ENCODE data around the gene DNMT3A. TPM values are rescaled to one million over a fixed set of nuclear protein-coding genes. Genes with fewer than 3 reads are reported as not detected.

Gene DNMT3A
- total RNA-seq, 1 donor from 2014 or later, result 80.2 TPM

DNA sequence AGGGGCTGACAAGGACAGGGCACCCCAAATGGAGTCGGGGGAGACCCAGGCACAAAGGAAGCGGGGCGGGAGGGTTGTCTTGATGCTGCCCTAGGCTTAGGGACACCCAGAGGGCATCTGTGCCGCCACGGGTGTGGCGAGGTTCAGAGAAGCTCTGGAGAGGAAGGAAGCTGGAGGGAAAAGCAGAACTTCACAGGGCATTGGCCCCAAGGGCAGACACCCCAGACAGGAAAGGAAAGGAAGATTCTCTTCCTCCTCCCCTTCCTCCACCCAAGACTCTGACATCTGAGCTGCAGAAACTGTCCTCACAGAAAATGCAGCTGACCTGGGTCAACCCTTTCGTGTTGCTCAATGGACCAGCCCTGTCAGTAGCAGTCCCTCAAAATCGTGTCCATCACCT lies 25.6 kb downstream of the DNMT3A start:
- no peak overlapping the region for H3K4me3 Mint-ChIP-seq (ENCODE audit: unreplicated experiment)
- TF ChIP-seq, protein P1, sequence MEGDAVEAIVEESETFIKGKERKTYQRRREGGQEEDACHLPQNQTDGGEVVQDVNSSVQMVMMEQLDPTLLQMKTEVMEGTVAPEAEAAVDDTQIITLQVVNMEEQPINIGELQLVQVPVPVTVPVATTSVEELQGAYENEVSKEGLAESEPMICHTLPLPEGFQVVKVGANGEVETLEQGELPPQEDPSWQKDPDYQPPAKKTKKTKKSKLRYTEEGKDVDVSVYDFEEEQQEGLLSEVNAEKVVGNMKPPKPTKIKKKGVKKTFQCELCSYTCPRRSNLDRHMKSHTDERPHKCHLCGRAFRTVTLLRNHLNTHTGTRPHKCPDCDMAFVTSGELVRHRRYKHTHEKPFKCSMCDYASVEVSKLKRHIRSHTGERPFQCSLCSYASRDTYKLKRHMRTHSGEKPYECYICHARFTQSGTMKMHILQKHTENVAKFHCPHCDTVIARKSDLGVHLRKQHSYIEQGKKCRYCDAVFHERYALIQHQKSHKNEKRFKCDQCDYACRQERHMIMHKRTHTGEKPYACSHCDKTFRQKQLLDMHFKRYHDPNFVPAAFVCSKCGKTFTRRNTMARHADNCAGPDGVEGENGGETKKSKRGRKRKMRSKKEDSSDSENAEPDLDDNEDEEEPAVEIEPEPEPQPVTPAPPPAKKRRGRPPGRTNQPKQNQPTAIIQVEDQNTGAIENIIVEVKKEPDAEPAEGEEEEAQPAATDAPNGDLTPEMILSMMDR (IDR thresholded peaks at IDR 0.05), result no peak
- H3K36me3 Mint-ChIP-seq (ENCODE audit: unreplicated experiment), result peaks cover 3% of the 10 kb centered on the region
- H3K27ac Mint-ChIP-seq (ENCODE audit: unreplicated experiment), result no peak overlapping the region
- H3K27me3 Mint-ChIP-seq (ENCODE audit: unreplicated experiment), result no peaks in the 10 kb centered on the region
- no peaks in the 10 kb centered on the region for H3K9me3 Mint-ChIP-seq (ENCODE audit: unreplicated experiment)
- H3K4me1 Mint-ChIP-seq (ENCODE audit: unreplicated experiment), result peaks cover 15% of the 10 kb centered on the region
- DNase-seq (ENCODE audit: extremely low spot score, unreplicated experiment), result no peak

DNA sequence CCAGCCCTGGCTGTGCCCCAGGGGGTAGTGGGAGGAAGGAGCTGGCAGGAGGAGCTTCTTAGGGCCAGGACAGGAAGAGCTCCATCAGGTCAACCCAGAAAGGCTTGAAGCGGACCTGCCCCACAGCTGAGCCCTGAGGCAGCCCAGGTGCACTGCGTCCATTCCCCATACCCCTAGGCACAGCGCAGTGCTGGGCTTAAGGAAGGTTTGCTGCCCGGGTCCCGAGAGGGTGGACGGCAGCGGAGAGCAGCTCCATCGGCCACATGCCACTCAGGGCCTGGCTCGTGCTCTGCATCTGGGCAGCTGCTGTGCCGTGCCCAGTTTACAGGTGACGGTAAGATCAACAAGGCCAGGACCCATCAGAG lies 26.4 kb downstream of the DNMT3A start:
- Mint-ChIP-seq H3K27ac (ENCODE audit: unreplicated experiment) (no peak overlapping the region), H3K27me3 (ENCODE audit: unreplicated experiment) (no peaks in the 10 kb centered on the region), H3K4me1 (ENCODE audit: unreplicated experiment) (peaks cover 15% of the 10 kb centered on the region)

DNA sequence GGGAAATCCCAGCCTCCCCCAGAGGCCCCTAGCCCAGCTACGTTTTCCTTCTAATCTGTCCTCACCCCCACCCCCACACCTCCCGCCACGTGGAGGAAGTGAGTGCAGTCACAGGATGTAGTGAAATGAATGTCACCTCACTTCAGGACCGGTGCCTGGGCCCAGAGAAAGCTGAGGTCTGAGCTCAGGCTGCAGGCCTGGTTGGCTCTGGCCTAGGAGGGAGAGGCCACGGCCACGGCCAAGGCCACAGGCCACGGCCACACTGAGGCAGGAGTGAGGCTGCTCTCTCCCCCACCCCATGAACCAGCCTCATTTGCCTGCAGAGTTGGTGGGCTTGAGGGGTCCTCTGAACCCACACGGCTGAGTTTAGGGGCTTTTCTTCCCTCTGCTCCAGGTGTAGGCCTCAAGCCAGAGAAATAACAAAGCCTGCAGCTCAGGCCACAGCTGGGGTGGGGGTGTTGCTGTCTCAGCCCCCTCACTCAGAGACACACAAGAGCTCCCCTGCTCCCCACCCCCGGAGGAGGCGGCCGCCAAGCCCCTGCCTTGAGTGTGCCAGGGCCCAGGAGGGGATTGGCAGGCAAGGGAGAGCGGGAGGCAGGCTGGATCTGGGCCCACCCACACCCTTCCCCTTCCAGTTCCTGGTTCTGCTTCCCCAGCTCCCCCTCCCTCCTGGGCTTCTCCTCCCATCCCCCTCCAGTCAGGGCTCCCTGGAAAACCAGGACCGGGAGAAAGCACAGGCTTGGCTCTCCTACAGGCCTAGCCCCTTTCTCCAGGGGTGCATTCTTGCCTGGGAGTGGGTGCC lies 27.0 kb downstream of the DNMT3A start:
- H3K36me3 Mint-ChIP-seq (ENCODE audit: unreplicated experiment), result no peaks in the 10 kb centered on the region
- no peaks in the 10 kb centered on the region for H3K9me3 Mint-ChIP-seq (ENCODE audit: unreplicated experiment)
- no peak for DNase-seq (ENCODE audit: extremely low spot score, unreplicated experiment)
- H3K4me3 Mint-ChIP-seq (ENCODE audit: unreplicated experiment), result no peak overlapping the region
- H3K27ac Mint-ChIP-seq (ENCODE audit: unreplicated experiment), result no peak overlapping the region
- peaks cover 15% of the 10 kb centered on the region for H3K4me1 Mint-ChIP-seq (ENCODE audit: unreplicated experiment)
- TF ChIP-seq, protein P1 (IDR thresholded peaks at IDR 0.05), result no peak
- no peaks in the 10 kb centered on the region for H3K27me3 Mint-ChIP-seq (ENCODE audit: unreplicated experiment)

More for the DNA sequence above, 26.4 kb downstream of the DNMT3A start:
- peaks cover 2% of the 10 kb centered on the region for H3K36me3 Mint-ChIP-seq (ENCODE audit: unreplicated experiment)
- H3K4me3 Mint-ChIP-seq (ENCODE audit: unreplicated experiment), result no peak overlapping the region
- TF ChIP-seq, protein P1 (IDR thresholded peaks at IDR 0.05), result no peak
- H3K9me3 Mint-ChIP-seq (ENCODE audit: unreplicated experiment), result no peaks in the 10 kb centered on the region
- DNase-seq (ENCODE audit: extremely low spot score, unreplicated experiment), result no peak

DNA sequence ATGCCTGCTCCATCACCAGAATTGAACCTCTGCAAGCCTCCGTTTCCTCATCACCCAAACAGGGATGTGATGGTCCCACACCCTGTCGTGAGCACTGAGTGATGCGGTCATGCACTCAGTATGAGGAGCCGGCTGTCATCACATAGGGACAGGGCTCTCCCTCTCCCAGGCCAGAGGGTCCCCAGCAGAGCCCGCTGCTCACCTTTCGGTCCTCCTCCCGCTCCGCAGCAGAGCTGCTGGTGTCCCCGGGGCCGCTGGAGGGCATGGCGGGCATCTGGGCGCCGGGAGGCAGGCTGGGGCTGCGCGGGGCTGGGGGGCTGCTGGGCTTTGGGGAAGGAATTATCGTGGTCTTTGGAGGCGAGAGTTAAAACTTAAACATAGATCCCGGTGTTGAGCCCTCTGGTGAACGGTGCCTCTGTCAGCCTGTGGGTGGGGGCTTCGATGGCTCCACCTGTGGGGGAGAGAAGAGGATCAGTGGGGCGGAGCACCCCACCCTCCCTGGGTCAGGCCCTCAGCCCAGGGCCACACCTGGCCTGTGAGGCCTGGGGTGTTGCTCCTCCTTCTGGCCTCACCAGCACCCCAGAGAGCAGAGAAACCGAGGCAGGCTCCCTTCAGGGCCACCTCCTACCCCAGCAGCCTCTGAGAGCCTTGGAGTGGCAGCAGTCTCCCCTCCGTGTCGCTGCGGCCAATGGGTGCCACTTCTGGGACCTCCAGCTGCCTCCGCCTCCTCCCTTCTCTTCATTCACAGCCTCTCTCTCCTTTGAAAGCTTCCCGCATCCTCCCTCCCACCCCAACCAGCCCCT lies 27.8 kb downstream of the DNMT3A start:
- H3K27ac Mint-ChIP-seq (ENCODE audit: unreplicated experiment), result no peak overlapping the region
- no peaks in the 10 kb centered on the region for H3K9me3 Mint-ChIP-seq (ENCODE audit: unreplicated experiment)
- TF ChIP-seq, protein P1 (IDR thresholded peaks at IDR 0.05), result no peak
- no peak for DNase-seq (ENCODE audit: extremely low spot score, unreplicated experiment)
- H3K4me3 Mint-ChIP-seq (ENCODE audit: unreplicated experiment), result no peak overlapping the region
- peaks cover 2% of the 10 kb centered on the region for H3K36me3 Mint-ChIP-seq (ENCODE audit: unreplicated experiment)
- H3K4me1 Mint-ChIP-seq (ENCODE audit: unreplicated experiment), result peaks cover 15% of the 10 kb centered on the region
- H3K27me3 Mint-ChIP-seq (ENCODE audit: unreplicated experiment), result no peaks in the 10 kb centered on the region

All from osteocyte (in vitro differentiated cells).